Measurements from ENCODE around the gene CLIP2.

DNA sequence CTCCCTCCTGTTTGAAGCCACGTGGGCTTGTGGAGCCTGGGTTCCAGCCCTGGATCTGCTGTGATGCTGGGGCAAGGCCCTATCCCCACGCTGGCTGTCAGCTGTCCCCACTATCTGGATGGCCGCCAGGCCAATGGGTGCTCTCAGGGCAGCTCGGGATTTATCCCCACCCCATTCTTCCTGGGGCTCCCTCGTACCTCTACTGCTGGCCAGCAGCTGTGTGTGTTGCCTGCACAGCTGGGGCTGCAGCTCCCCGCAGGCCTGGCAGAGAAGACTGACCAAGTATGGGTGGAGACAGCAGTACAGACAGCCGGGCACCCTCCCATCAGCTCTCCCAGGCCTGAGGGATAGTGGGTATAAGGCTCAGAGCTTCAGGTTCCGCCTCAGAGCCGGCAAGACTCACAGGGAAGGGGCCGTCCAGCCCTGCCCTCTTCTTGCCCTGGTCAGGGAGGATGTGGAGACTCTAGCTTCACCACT, 13.6 kb downstream of the CLIP2 start:
- TF ChIP-seq POLR2AphosphoS5 (IDR thresholded peaks at IDR 0.05) = no peak
- TF ChIP-seq CTCF (IDR thresholded peaks at IDR 0.05) = no peak

Measured in prostate gland (tissue), 2 donors.